SK-MEL-5 (cell line): ENCODE results near the gene SENP8. TPM values are rescaled to one million over a fixed set of nuclear protein-coding genes. Genes with fewer than 3 reads are reported as not detected.

Experiments
- DNase-seq: peaks from one replicate; pipeline ENCODE4 v3.0.0-alpha.2; 2016; ENCODE audit warnings: low read depth, low spot score
- in situ Hi-C: cut with HindIII; loops from 2 replicates; pipeline ENCODE4 v1.10.0; 2016; ENCODE audit warnings: low sequenced_read_pairs, high pct_unique_total_duplicates, low pct_unique_long_range_greater_than_20kb
- total RNA-seq: library from RNA; depleted of rRNA; stranded (reverse); fragments of >200 nt; shearing (Covaris generic); gene quantifications from 2 replicates; pipeline ENCODE4 v1.2.3, GENCODE V29; 2014

SENP8 gene
- total RNA-seq, 1 experiment from 2014 or later: 2.1 TPM

GRCh38 chr15:72106068-72106467, 12.1 kb upstream of the SENP8 start:
- no peak for DNase-seq

DNA sequence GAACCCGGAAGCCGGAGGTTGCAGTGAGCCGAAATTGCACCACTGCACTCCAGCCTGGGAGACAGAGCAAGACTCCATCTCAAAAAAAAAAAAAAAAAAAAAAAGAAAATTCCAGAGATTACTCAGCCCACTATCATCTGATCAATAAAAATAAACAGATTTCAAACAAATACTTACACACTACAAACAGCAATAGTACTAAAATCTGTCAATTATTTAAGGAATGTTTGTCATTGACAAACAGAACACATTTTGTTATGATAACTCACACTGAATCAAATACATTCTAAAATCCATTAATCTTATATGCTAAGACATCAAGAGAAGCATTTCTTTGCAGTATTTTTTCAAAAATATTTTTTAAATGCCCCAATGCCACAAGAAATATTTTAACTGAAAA, 7.8 kb upstream of the SENP8 start:
- no peak for DNase-seq
- in situ Hi-C loops: no loop called here

More at GRCh38 chr15:72106068-72106467, 12.1 kb upstream of the SENP8 start:
- in situ Hi-C loops: no loop called here

- in situ Hi-C loops: no loop called here
- DNase-seq: no peak
These were observed 6.1 kb upstream of the SENP8 start for GRCh38 chr15:72112116-72112515.

DNA sequence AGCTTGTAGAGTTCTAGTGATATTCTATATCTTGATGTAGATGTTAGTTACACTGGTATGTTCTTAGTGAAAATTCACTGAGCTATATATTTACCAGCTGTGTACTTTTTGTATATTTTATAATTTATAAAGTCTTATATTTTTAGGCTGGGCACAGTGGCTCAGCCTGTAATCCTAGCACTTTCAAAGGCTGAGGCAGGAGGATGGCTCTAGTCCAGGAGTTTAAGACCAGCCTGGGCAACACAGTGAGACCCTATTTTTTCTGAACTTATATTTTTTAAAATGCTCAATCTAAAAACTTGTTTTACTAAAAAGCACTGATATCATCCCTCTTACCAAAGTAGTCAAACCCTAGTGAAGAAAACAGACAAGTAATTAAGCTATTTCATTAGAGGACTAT, 5.4 kb upstream of the SENP8 start:
- no peak for DNase-seq
- in situ Hi-C loops: no loop called here

DNA sequence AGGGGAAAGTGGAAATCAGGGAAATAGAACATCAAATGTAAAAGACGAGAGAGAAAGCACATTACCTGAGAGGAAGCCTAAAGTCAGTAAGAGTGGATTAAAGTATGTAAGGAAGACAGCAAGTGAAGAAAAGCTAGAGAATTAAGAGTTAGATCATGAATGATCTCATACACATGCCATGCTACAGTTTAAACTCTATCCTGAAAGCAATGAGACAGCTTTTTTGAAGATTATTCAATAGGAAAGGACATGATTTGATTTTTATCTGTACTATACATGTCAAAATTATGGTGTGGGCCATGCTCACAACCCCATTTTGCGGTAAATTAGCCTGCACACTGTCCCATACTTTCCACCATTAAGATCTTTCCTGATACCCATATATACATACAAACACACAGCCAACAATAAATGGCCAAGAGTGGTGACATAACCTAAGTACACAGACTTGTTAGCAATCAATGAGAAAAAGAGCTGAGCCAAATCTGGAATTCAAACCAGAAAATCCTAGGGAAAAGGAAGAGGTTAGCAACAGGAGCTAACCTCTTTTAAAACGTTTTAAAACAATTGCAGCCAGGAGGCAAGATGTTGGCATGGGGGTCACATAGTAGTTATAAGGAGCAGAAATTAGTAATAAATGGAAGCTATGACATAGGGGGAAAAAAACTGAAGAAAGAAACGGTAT, 4.7 kb upstream of the SENP8 start:
- in situ Hi-C loops: no loop called here
- no peak for DNase-seq

DNA sequence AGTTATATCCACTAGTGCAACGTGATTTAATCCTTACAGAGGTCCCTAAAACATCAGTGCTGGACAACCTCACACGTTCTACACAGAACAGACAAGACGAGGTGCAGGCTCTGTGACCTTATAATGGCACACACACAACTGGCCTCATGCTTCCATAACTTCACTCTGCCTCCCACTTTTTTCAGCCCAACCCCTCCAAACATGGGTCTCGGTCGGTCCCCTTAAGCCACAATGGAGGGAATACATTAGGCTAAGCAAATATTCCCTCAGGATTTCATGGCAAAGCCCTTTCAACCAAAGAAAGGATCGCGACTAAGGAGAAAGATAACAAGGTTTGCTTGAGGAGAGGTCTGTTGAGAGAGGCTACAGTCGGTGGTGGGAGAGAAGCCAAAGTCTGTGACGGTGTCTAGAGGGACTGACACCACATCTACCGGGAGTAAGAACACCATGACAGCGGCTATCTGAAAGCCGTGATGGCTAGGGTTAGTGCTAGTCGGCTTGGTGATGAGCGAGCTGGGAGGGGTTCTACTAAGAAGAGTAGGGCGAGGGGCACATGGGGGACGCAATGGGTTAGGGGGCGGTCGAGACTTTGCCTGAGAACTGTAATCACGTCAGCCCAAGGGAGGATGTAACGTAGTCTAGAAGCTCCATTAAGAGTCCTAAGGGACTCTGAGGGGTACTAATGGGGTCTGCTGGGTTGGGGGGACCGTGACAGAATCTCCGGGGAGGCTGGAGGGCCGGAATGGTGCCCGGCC, 1.3 kb upstream of the SENP8 start:
- DNase-seq: peak; percentile 9
- in situ Hi-C loops: no loop called here

DNA sequence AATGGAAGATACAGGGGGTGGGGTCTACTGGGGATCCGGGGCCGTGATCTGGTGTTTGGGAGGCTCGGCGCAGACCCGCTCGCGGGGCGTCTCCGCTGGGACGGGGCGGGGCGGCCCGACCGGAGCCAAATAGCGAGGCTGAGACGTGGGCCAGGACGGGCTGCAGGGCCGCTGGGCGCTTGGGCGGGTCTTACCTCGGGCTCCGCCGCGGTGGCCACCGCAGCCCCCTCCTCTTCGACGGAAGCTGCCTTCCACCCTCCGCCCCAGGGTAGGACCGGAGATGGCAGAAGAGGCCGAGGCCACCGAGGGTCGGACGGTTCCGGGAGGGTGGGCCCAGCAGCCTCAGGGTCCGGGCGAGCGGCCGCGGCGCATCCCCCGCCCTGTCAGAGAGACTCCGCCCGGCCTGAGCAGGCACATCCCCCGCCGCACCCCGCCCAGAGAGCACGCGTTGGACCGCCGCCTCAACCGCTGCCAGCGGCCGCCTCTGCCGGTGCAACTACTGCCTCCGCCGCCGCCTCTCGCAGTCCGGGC, 652 bp upstream of the SENP8 start:
- peak; percentile 81 for DNase-seq
- in situ Hi-C loops: no loop called here

- DNase-seq: no peak
- in situ Hi-C loops: no loop called here
These were observed 6.0 kb downstream of the SENP8 start for GRCh38 chr15:72124218-72124617.

DNA sequence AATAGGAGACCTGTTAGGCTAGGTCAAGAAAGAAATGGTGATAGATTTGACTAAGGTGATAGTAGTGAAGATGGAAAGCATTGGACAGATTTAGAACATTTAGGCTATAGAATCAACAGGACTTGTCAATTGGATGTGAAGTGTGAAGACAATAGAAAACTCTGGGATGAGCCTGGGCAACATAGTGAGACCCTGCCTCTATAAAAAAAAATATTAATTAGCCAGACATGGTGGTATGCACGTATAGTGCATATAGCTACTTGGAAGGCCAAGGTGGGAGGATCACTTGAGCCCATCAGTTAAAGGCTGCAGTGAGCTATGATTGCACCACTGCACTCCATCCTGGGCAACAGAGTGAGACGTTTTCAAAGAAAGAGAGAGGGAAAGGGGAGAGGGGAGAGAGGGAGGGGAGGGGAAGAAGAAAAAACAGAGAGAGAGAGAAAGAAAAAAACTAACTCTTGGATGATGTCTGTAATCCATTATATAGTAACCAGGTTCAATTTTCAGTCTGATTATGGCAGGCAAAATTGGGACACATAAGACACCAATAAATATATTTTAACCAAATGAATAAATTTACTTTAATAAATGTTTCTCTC, 9.6 kb downstream of the SENP8 start:
- in situ Hi-C loops: no loop called here
- no peak for DNase-seq

DNA sequence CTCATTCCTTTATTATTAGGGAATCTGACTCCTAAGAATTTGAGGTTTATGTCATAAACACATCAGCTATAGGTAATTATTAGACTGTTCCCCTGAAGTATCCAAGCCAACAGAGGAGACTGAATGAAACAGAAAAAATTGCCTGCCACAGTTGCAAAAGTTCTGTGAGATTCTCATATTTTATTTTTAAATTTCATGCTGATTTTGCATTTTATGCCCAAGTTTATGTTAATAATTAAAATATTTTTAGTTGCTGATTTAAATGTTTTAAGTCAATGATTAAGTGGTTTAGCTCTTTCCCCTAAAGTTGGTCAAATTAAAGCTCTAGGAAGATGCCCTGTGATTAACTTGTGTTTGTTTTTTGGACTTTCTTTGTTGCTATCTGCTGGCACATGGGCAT, 10.2 kb downstream of the SENP8 start:
- in situ Hi-C loops: no loop called here
- DNase-seq: no peak

DNA sequence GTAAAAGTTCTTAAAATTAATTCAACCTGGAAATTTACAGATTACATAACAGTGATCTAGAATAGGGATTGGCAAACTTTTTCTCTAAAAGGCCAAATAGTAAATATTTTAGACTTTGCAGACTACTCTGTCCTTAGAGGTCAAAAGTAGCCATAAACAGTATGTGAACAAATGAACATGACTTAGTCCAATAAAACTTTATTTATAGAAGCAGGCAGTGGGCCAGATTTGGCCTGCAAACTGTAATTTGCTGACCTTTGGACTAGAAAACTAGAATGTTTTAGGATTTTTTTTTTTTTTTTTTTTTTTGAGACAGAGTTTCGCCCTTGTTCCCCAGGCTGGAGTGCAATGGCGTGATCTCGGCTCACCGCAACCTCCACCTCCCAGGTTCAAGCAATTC, 12.1 kb downstream of the SENP8 start:
- no peak for DNase-seq
- in situ Hi-C loops: no loop called here

DNA sequence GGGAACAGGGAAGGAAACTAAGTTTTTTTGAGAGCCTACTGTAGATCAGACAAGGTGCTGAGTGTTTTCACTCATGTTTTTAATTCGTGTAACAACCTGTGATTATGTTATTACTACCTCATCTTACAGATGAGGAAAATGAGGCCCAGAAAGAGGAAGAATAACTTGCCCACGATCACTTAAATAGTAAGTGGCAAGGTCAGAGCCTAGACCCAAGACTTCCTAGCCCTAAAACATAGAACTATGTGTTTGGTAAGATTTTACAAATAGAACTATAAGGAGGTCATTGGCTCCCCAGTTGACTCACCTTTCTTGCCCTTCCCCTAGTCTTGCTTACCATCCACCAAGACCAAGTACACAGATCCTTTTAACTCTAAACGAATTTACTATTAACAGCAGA, 13.7 kb downstream of the SENP8 start:
- DNase-seq: no peak

DNA sequence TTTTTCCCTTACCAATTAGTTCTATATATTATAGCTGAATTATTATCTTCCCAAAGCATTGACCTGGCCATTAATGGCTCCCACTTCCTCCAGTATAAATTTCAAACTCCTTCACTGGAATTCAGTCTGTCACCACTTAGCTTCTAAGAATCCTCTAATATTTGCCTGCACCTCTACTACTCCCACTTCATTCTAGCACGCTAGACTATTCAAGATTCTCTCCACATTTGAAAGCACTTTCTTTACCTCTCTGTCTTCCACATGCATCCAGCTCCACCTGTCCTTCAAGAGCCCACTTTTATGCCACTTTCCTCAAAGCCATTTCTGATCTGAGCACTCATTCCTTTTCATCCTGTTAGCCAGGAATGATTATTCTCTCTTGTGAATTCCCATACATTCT, 15.0 kb downstream of the SENP8 start:
- in situ Hi-C loops: no loop called here
- DNase-seq: no peak

More for the DNA sequence above, 13.7 kb downstream of the SENP8 start:
- in situ Hi-C loops: no loop called here

GRCh38 chr15:72135719-72136118, 17.5 kb downstream of the SENP8 start:
- in situ Hi-C loops: no loop called here
- no peak for DNase-seq

- in situ Hi-C loops: no loop called here
- DNase-seq: no peak
These were observed 18.2 kb downstream of the SENP8 start for GRCh38 chr15:72136170-72137051.

DNA sequence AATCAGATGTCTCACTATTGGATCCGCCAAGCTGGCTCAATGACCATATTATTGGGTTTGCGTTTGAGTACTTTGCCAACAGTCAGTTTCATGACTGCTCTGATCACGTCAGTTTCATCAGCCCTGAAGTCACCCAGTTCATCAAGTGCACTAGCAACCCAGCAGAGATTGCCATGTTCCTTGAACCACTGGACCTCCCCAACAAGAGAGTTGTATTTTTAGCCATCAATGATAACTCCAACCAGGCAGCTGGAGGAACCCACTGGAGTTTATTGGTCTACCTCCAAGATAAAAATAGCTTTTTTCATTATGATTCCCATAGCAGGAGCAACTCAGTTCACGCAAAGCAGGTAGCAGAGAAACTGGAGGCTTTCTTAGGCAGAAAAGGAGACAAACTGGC, 21.5 kb downstream of the SENP8 start:
- no peak for DNase-seq
- in situ Hi-C loops: no loop called here

GRCh38 chr15:72140088-72140487, 21.9 kb downstream of the SENP8 start:
- DNase-seq: no peak
- in situ Hi-C loops: no loop called here
